GM19035 (cell line): ENCODE results near the gene PDE2A.

ENCODE experiments used
- ATAC-seq: cut with Tn5 transposase; IDR thresholded peaks from one replicate; pipeline ENCODE4 v1.9.1; 2021; ENCODE audit not compliant: unreplicated experiment

Gene PDE2A

DNA sequence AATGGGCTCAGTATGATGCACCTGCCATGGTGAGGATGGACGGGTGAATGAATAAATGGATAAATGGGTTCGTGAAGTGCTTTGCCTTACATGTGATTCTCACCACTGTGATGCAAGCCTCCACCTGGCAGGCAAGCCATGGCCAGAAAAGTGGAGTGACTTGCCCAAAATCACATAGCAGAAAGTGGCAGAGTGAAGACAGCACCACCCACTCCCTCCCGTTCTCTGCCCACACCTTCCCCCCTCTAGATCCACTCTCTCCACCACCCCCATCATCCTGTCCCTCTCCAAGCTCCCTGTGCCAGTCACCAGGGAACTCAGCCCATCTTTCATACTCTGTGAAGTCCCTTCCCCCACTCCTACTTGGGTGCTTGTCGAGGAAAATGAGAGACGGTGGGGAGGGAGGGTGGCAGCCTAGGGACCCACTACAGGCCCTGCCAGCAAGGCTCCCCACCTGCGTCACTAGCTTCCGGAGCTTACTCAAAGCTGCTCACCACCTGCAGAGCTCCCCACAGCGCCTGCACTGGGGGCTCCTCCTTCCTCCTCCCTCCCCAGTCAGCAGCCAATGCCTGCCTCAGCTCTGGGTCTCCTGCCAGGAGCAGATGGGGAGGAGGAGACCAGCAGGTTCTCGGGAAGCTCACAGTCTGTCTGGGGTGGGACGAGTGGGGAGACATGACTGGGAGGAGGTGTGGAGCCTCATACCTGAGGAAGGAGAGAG lies 82.3 kb downstream of the PDE2A start:
- ATAC-seq, result no peak

GRCh38 chr11:72591023-72591422 lies 83.2 kb downstream of the PDE2A start:
- no peak for ATAC-seq

- ATAC-seq, result no peak
Observed at GRCh38 chr11:72589802-72590761, 84.1 kb downstream of the PDE2A start.

DNA sequence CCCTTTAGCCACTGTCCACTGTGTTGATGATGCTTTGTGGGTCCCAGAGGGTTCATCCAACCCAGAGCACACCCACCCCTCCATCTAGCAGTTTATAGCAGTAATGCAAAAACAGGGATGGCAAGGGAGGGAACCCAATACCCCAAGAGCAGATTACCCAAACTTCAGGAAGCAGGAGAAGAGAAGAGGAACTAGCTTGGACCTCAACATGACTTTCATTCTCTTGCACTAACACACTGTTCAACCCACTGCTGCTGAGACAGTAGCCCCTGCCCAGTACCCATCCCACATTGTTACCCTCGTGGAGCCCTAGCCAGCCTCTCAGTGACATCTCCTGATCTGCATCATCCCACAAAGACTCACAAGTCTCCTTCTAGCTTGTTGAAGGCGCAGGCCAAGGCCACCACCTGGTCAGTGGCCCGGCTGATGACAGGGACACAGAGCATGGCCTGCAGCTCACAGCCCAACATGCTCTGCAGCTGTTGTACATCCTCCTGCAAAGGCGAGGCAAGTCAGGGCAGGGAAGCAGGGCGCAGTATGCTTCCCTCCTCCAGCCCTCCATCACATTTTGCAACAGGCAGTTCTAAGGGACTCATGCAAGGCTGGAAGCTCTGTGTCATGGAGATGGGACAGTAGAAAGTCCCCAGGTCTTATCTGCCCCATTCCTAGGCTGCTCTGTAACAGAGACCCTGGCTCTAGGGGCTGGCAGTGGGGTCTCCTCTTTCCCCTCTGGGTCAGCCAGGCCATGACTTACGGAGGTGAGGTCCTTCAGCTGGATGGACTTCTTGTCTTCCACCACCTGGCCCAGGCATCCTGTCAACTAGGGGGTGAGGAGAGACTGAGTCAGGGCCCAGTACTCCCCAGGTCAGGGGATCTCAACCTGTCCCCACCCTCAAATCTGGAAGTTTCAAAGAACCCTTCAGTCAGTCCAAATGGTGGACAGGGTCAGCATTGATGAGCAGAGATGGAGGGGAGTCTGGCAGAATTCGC lies 85.5 kb downstream of the PDE2A start:
- ATAC-seq, result no peak

- ATAC-seq, result no peak
Observed at GRCh38 chr11:72587696-72588095, 86.5 kb downstream of the PDE2A start.

DNA sequence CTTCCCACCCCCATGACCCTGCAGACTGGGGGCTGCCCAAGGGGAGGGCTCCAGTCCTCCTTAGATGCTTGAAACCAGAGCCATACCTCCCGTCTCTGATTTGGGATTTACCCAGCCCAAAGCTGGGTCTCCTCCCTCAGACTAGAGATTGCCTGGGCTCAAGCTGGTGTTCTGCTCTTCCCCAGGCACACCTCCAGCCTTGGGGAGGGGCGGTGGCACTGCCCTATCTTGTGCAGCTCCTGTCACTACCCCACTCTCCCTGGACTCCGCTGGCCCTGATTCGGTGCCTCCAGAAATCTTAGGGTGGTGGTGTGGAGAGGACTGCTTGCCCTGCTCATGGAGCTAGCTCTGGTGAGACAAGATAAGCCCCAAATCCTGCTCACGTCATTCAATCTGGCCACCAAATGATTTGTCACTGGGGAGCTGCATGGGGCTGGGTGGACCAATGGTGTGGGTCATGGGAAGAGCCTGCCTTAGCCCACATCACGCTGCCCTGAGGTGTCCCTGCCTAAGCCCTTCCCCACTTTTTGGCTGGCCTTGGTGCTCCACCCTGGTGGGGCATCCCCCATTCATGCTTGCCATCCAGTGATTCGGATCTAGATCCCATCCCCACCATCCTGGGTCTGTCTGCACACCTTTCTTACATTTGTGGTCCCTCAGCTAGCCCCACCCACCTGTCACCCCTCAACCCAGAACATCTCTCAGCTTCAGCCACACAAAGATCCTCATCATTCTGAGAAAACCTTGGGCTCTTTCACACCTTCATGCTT lies 87.7 kb downstream of the PDE2A start:
- no peak for ATAC-seq

- ATAC-seq, result no peak
Observed at GRCh38 chr11:72585762-72586311, 88.4 kb downstream of the PDE2A start.

DNA sequence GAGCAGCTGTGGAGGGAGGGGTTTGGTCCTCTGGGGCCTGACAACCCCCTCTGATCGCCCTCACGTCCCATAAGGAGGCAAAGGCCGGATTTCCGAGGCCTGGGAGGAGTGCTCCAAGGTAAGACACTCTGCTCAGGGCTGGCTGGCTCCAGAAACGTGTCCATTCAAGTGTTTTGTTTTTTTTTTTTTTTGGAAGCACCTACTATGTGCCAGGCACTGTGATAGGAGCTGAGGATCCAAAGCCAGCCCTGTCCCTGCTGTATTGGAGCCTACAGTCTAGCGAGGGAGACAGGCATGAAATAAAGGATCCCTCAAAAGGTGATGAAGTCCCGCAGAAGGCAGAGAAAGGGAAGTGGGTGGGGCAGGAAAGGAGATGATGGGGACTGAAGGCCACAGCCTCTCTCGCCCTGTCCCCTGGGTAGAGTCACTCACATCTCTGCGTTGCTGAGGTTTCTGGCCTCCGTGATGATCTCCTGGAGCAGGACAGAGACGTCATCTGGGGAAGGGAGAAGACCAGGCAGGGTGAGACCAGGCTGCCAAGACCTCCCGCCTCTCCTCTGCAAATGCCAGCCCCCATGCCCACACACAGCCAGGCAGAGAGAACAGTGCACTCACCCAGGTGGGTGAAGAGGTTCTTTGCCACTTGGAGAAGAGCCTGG lies 89.2 kb downstream of the PDE2A start:
- no peak for ATAC-seq

GRCh38 chr11:72584293-72584938 lies 89.8 kb downstream of the PDE2A start:
- no peak for ATAC-seq

GRCh38 chr11:72583616-72584292 lies 90.5 kb downstream of the PDE2A start:
- ATAC-seq, result no peak

GRCh38 chr11:72583177-72583553 lies 91.1 kb downstream of the PDE2A start:
- no peak for ATAC-seq

- ATAC-seq, result no peak
Observed at GRCh38 chr11:72582206-72583176, 91.7 kb downstream of the PDE2A start.

GRCh38 chr11:72581067-72581466 lies 93.2 kb downstream of the PDE2A start:
- no peak for ATAC-seq

- ATAC-seq, result no peak
Observed at GRCh38 chr11:72580642-72580950, 93.6 kb downstream of the PDE2A start.

- no peak for ATAC-seq
Observed at GRCh38 chr11:72579816-72580641, 94.2 kb downstream of the PDE2A start.

GRCh38 chr11:72578991-72579815 lies 95.0 kb downstream of the PDE2A start:
- ATAC-seq, result no peak
